SK-N-SH (cell line): ENCODE measurements around the gene CD300A. TPM values are rescaled to one million over a fixed set of nuclear protein-coding genes. Genes with fewer than 3 reads are reported as not detected.

Experiments used
- CTCF ChIA-PET: fragments of 300-600, 350-600 bp; formaldehyde crosslinking; extraction: SDS; loops from one replicate; lab custom pipeline; 2021; lab: Yijun Ruan, JAX
- POLR2A ChIA-PET: fragments of 350-600 bp; sonication (Branson Sonifier 250); formaldehyde crosslinking; extraction: SDS; loops from one replicate; lab custom pipeline; 2020; ENCODE audit warnings: antibody characterized with exemption, inconsistent platforms; lab: Yijun Ruan, JAX
- DNase-seq: peaks from one replicate; pipeline ENCODE4 v3.0.0; 2012
- H2AFZ ChIP-seq: fragments of 200-600 bp; sonication (generic); 2 replicates; pipeline ENCODE4 v1.8.1; 2016; ENCODE audit warnings: antibody characterized with exemption, mild to moderate bottlenecking, low read depth
- H3F3A ChIP-seq: fragments of 200-600 bp; sonication (generic); replicated peaks from 2 replicates; pipeline ENCODE3; 2016; ENCODE audit warnings: antibody characterized with exemption, mild to moderate bottlenecking; ENCODE audit not compliant: insufficient read depth
- H3K27ac ChIP-seq, 2 experiments: fragments of 200-500 bp in 1 of 2; fragments of 200-600 bp in 1 of 2; sonication (Bioruptor generic) in 1 of 2; sonication (generic), shearing (Covaris generic) in 1 of 2; 2 replicates each; pipeline versions ENCODE4 v1.5.1 to v1.6.1; 2014 to 2016; ENCODE audit warnings: low read depth in 2 of 2, inconsistent platforms in 1 of 2, low read length in 1 of 2, mild to moderate bottlenecking in 1 of 2, mixed read lengths in 1 of 2
- H3K27me3 ChIP-seq: fragments of 200-600 bp; sonication (generic), shearing (Covaris generic); 2 replicates; pipeline ENCODE4 v1.6.1; 2016; ENCODE audit warnings: mixed run types; ENCODE audit not compliant: insufficient read depth
- H3K36me3 ChIP-seq, 2 experiments: fragments of 200-500 bp in 1 of 2; fragments of 200-600 bp in 1 of 2; sonication (Bioruptor generic) in 1 of 2; sonication (generic) in 1 of 2; replicated peaks in 1 of 2; 2 replicates each; pipeline versions ENCODE3 to v1.5.1; 2014 to 2016; ENCODE audit warnings: low read length in 1 of 2, mild to moderate bottlenecking in 1 of 2; ENCODE audit not compliant: insufficient read depth in 2 of 2, control insufficient read depth in 1 of 2
- H3K4me1 ChIP-seq, 2 experiments: fragments of 200-500 bp in 1 of 2; fragments of 200-600 bp in 1 of 2; sonication (Bioruptor generic) in 1 of 2; sonication (generic), shearing (Covaris generic) in 1 of 2; 2 replicates each; pipeline versions ENCODE4 v1.5.1 to v1.6.1; 2014 to 2016; ENCODE audit warnings: low read depth in 1 of 2, low read length in 1 of 2, mixed run types in 1 of 2; ENCODE audit not compliant: insufficient read depth in 2 of 2, control insufficient read depth in 1 of 2
- H3K4me2 ChIP-seq: fragments of 200-600 bp; sonication (generic), shearing (Covaris generic); 2 replicates; pipeline ENCODE4 v1.6.1; 2017; ENCODE audit warnings: mixed run types
- H3K4me3 ChIP-seq, 2 experiments: fragments of 200-500 bp in 1 of 2; fragments of 200-600 bp in 1 of 2; sonication (Bioruptor generic) in 1 of 2; sonication (generic), shearing (Covaris generic) in 1 of 2; 2 replicates each; pipeline versions ENCODE4 v1.5.1 to v1.8.1; 2014 to 2016; ENCODE audit warnings: low read depth in 2 of 2, inconsistent platforms in 1 of 2, low read length in 1 of 2, mild to moderate bottlenecking in 1 of 2, mixed read lengths in 1 of 2, moderate library complexity in 1 of 2
- H3K79me2 ChIP-seq: fragments of 200-600 bp; sonication (generic); 2 replicates; pipeline ENCODE4 v1.8.1; 2017; ENCODE audit warnings: mild to moderate bottlenecking; ENCODE audit not compliant: insufficient read depth
- H3K9ac ChIP-seq: fragments of 200-600 bp; sonication (generic); 2 replicates; pipeline ENCODE4 v1.6.1; 2017; ENCODE audit warnings: mixed run types
- H3K9me2 ChIP-seq: fragments of 200-600 bp; sonication (generic); 2 replicates; pipeline ENCODE4 v1.6.1; 2017; ENCODE audit warnings: mixed run types
- H3K9me3 ChIP-seq: fragments of 200-600 bp; sonication (generic); 2 replicates; pipeline ENCODE4 v1.6.1; 2017; ENCODE audit warnings: mixed run types, mild to moderate bottlenecking, moderate library complexity
- H4K20me1 ChIP-seq: fragments of 200-600 bp; sonication (generic); 2 replicates; pipeline ENCODE4 v1.6.1; 2017; ENCODE audit warnings: mild to moderate bottlenecking, mixed run types; ENCODE audit not compliant: insufficient read depth
- CHD2 ChIP-seq: fragments of 150-350 bp; IDR thresholded peaks from 2 replicates; pipeline ENCODE4 v1.6.1; 2018; ENCODE audit warnings: low read length; ENCODE audit not compliant: partially characterized antibody
- CTCF ChIP-seq: fragments of 200-600 bp; sonication (generic); IDR thresholded peaks from 2 replicates; pipeline ENCODE4 v1.6.1; 2017; ENCODE audit warnings: antibody characterized with exemption, mild to moderate bottlenecking, moderate library complexity
- ELF1 ChIP-seq: IDR thresholded peaks from 2 replicates; pipeline ENCODE4 v1.4.0; 2012
- EZH2phosphoT487 ChIP-seq: fragments of 200-600 bp; sonication (generic); IDR thresholded peaks from 2 replicates; pipeline ENCODE4 v1.6.1; 2017; ENCODE audit warnings: low read depth, mixed run types, mild to moderate bottlenecking, antibody characterized with exemption, moderate library complexity, borderline replicate concordance
- FOSL2 ChIP-seq: IDR thresholded peaks from 2 replicates; pipeline ENCODE4 v1.4.0; 2012; ENCODE audit warnings: low read depth, mild to moderate bottlenecking, moderate library complexity, borderline replicate concordance
- FOXM1 ChIP-seq: IDR thresholded peaks from 2 replicates; pipeline ENCODE4 v1.4.0; 2012; ENCODE audit warnings: low read depth, mild to moderate bottlenecking
- GATA2 ChIP-seq: sonication (generic); formaldehyde crosslinking; IDR thresholded peaks from 2 replicates; pipeline ENCODE4 v1.5.0; 2020; ENCODE audit warnings: mild to moderate bottlenecking, missing genetic modification reagents
- JUND ChIP-seq: IDR thresholded peaks from 2 replicates; pipeline ENCODE4 v1.4.0; 2012
- MEF2A ChIP-seq: IDR thresholded peaks from 2 replicates; pipeline ENCODE4 v1.4.0; 2012; ENCODE audit warnings: low read depth, borderline replicate concordance
- MXI1 ChIP-seq: IDR thresholded peaks from 2 replicates; pipeline ENCODE4 v1.6.1; 2012; ENCODE audit warnings: mild to moderate bottlenecking, low read depth, low read length, improper control_type of control experiment
- POLR2AphosphoS5 ChIP-seq: IDR thresholded peaks from 2 replicates; pipeline ENCODE4 v1.6.1; 2012; ENCODE audit warnings: low read depth, low read length
- RXRA ChIP-seq: IDR thresholded peaks from 2 replicates; pipeline ENCODE4 v1.4.0; 2012; ENCODE audit warnings: low read depth, mild to moderate bottlenecking, borderline replicate concordance
- SMC3 ChIP-seq: IDR thresholded peaks from 2 replicates; pipeline ENCODE4 v1.6.1; 2012; ENCODE audit warnings: low read depth, low read length, improper control_type of control experiment
- TCF12 ChIP-seq: IDR thresholded peaks from 2 replicates; pipeline ENCODE4 v1.4.0; 2012
- TEAD4 ChIP-seq: IDR thresholded peaks from 2 replicates; pipeline ENCODE4 v1.4.0; 2012; ENCODE audit warnings: mild to moderate bottlenecking, borderline replicate concordance; ENCODE audit not compliant: insufficient read depth
- WGBS: methylation state at CpG from one replicate; pipeline ENCODE4 v1.1.6; 2017; ENCODE audit warnings: low lambda C conversion rate; 5-methylcytosine and 5-hydroxymethylcytosine counted together
- polyA plus RNA-seq, 3 experiments: library from polyadenylated mRNA; depleted of rRNA; stranded (reverse); fragments of >200 nt; gene quantifications; 2 replicates each; pipeline ENCODE4 v1.2.3, GENCODE V29; 2012
- TF ChIP-seq, protein P1 (sequence below): fragments of 150-350 bp; IDR thresholded peaks from 2 replicates; pipeline ENCODE4 v1.6.1; 2017; ENCODE audit warnings: antibody characterized with exemption, low read length, low read depth, borderline replicate concordance
- TF ChIP-seq, protein P2 (sequence below): fragments of 150-350 bp; IDR thresholded peaks from 2 replicates; pipeline ENCODE4 v1.6.1; 2016; ENCODE audit warnings: mild to moderate bottlenecking, low read depth, low read length
- TF ChIP-seq, protein P3 (sequence below): IDR thresholded peaks from 2 replicates; pipeline ENCODE4 v1.6.1; 2012; ENCODE audit warnings: mild to moderate bottlenecking, low read depth, low read length, moderate library complexity

Gene CD300A
- polyA plus RNA-seq, 1 of the 3 experiments (the other 2 are of a cell fraction) = not detected

GRCh38 chr17:74464730-74465377 lies 1.6 kb upstream of the CD300A start:
- Histone ChIP-seq H3K4me2 (no peak overlapping the region), H3K27me3 (no peaks in the 10 kb centered on the region), H3K4me1 (no peaks in the 10 kb centered on the region), H2AFZ (no peak overlapping the region), H3K27ac (no peak overlapping the region), H3K36me3 (no peaks in the 10 kb centered on the region), H3K9me3 (no peaks in the 10 kb centered on the region), H3K4me3 (no peak overlapping the region), H3F3A (no peaks in the 10 kb centered on the region), H3K9me2 (no peaks in the 10 kb centered on the region), H3K9ac (no peak overlapping the region), H4K20me1 (no peaks in the 10 kb centered on the region), H3K79me2 (no peaks in the 10 kb centered on the region)
- POLR2A ChIA-PET = no interaction called here
- CTCF ChIA-PET = interaction anchor here (0.9 kb wide), 1 partner anchor 32 kb away, joined by 4 read pairs; no protein-coding TSS in a partner anchor
- TF ChIP-seq FOXM1 (no peak), SMC3 (no peak), JUND (no peak), GATA2 (no peak), MXI1 (no peak), MEF2A (no peak), CHD2 (no peak), RXRA (no peak), CTCF (no peak), TCF12 (no peak)
- TF ChIP-seq, protein P1, sequence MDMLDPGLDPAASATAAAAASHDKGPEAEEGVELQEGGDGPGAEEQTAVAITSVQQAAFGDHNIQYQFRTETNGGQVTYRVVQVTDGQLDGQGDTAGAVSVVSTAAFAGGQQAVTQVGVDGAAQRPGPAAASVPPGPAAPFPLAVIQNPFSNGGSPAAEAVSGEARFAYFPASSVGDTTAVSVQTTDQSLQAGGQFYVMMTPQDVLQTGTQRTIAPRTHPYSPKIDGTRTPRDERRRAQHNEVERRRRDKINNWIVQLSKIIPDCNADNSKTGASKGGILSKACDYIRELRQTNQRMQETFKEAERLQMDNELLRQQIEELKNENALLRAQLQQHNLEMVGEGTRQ = no peak
- TF ChIP-seq, protein P2, sequence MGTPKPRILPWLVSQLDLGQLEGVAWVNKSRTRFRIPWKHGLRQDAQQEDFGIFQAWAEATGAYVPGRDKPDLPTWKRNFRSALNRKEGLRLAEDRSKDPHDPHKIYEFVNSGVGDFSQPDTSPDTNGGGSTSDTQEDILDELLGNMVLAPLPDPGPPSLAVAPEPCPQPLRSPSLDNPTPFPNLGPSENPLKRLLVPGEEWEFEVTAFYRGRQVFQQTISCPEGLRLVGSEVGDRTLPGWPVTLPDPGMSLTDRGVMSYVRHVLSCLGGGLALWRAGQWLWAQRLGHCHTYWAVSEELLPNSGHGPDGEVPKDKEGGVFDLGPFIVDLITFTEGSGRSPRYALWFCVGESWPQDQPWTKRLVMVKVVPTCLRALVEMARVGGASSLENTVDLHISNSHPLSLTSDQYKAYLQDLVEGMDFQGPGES = no peak
- DNase-seq = no peak
- WGBS = 69% methylated on average over 7 of the region's 7 CpGs

- ChIA-PET POLR2A (no interaction called here), CTCF (interaction anchor here (1.0 kb wide), 3 partner anchors 8 to 112 kb away, joined by 3 to 5 read pairs (median 3); no protein-coding TSS in a partner anchor)
- 46% methylated on average over 8 of the region's 8 CpGs for WGBS
These were observed 890 bp upstream of the CD300A start for GRCh38 chr17:74465378-74466110.

More at GRCh38 chr17:74465378-74466110, 890 bp upstream of the CD300A start:
- Histone ChIP-seq H3K36me3 (no peaks in the 10 kb centered on the region), H3K9ac (no peak overlapping the region), H3K27ac (no peak overlapping the region), H3K4me2 (no peak overlapping the region), H3K79me2 (no peaks in the 10 kb centered on the region), H3K4me1 (no peaks in the 10 kb centered on the region), H3F3A (no peaks in the 10 kb centered on the region), H3K9me2 (no peaks in the 10 kb centered on the region), H3K9me3 (no peaks in the 10 kb centered on the region), H3K4me3 (no peak overlapping the region), H4K20me1 (no peaks in the 10 kb centered on the region), H3K27me3 (no peaks in the 10 kb centered on the region), H2AFZ (no peak overlapping the region)
- no peak for TF ChIP-seq TEAD4
- TF ChIP-seq CHD2 = no peak
- no peak for TF ChIP-seq ELF1
- no peak for TF ChIP-seq SMC3
- TF ChIP-seq, protein P3, sequence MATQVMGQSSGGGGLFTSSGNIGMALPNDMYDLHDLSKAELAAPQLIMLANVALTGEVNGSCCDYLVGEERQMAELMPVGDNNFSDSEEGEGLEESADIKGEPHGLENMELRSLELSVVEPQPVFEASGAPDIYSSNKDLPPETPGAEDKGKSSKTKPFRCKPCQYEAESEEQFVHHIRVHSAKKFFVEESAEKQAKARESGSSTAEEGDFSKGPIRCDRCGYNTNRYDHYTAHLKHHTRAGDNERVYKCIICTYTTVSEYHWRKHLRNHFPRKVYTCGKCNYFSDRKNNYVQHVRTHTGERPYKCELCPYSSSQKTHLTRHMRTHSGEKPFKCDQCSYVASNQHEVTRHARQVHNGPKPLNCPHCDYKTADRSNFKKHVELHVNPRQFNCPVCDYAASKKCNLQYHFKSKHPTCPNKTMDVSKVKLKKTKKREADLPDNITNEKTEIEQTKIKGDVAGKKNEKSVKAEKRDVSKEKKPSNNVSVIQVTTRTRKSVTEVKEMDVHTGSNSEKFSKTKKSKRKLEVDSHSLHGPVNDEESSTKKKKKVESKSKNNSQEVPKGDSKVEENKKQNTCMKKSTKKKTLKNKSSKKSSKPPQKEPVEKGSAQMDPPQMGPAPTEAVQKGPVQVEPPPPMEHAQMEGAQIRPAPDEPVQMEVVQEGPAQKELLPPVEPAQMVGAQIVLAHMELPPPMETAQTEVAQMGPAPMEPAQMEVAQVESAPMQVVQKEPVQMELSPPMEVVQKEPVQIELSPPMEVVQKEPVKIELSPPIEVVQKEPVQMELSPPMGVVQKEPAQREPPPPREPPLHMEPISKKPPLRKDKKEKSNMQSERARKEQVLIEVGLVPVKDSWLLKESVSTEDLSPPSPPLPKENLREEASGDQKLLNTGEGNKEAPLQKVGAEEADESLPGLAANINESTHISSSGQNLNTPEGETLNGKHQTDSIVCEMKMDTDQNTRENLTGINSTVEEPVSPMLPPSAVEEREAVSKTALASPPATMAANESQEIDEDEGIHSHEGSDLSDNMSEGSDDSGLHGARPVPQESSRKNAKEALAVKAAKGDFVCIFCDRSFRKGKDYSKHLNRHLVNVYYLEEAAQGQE = no peak
- no peak for TF ChIP-seq EZH2phosphoT487
- no peak for TF ChIP-seq FOXM1
- TF ChIP-seq RXRA = no peak
- no peak for TF ChIP-seq POLR2AphosphoS5
- no peak for TF ChIP-seq FOSL2
- DNase-seq = no peak
